Ectodermal cell (in vitro differentiated cells): ENCODE measurements around the gene TRPV4.

Experiments
- H3K27ac ChIP-seq: 2 replicates; pipeline ENCODE4 v1.7.0; 2013; ENCODE audit warnings: mild to moderate bottlenecking, low read depth, low read length; ENCODE audit not compliant: insufficient read depth, poor library complexity, severe bottlenecking
- H3K27me3 ChIP-seq: 2 replicates; pipeline ENCODE4 v1.7.0; 2013; ENCODE audit warnings: mild to moderate bottlenecking, low read length; ENCODE audit not compliant: insufficient read depth, control insufficient read depth, poor library complexity, severe bottlenecking
- H3K36me3 ChIP-seq: one replicate; pipeline ENCODE4 v1.7.0; 2013; ENCODE audit warnings: low read length; ENCODE audit not compliant: control insufficient read depth, insufficient read depth
- H3K4me1 ChIP-seq: one replicate; pipeline ENCODE4 v1.7.0; 2013; ENCODE audit warnings: low read length; ENCODE audit not compliant: control insufficient read depth, insufficient read depth
- H3K4me3 ChIP-seq: 2 replicates; pipeline ENCODE4 v1.7.0; 2013; ENCODE audit warnings: low read depth, low read length, control low read depth; ENCODE audit not compliant: insufficient read depth
- H3K9me3 ChIP-seq: 2 replicates; pipeline ENCODE4 v1.7.0; 2013; ENCODE audit warnings: mild to moderate bottlenecking, low read length, moderate library complexity; ENCODE audit not compliant: control insufficient read depth
- WGBS, 2 experiments: methylation state at CpG; one replicate each; pipeline ENCODE4 v1.1.7; 2013; ENCODE audit warnings: missing lambda C conversion rate in 2 of 2; 5-methylcytosine and 5-hydroxymethylcytosine counted together

Gene TRPV4

DNA sequence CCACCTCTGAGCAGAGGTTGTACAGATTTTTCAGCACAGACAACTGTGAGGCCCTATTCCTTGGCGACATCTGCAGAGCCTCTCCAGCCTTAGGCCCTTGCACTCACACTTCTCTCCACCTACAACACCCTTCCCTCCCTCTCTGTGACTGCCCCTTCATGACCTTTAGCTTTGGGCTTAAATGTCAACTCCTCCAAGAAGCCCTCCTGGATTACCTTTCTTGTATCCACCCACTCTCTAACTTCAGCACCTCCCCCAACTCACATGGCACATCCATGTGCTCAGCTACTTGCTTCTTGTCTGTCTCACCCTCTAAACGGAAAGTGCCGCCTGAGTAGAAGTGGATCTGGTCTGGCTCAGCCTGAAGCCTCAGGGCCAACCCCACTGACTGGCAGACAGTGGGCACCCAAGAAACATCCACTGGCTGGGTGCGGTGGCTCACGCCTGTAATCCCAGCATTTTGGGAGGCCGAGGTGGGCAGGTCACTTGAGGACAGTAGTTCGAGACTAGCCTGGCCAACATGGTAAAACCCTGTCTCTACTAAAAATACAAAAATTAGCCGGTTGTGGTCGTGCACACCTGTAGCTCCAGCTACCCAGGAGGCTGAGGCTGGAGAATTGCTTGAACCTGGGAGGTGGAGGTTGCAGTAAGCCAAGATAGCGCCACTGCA lies 22.1 kb downstream of the TRPV4 start:
- WGBS, 2 experiments: 84 to 87% methylated on average over 10 of the region's 10 CpGs

DNA sequence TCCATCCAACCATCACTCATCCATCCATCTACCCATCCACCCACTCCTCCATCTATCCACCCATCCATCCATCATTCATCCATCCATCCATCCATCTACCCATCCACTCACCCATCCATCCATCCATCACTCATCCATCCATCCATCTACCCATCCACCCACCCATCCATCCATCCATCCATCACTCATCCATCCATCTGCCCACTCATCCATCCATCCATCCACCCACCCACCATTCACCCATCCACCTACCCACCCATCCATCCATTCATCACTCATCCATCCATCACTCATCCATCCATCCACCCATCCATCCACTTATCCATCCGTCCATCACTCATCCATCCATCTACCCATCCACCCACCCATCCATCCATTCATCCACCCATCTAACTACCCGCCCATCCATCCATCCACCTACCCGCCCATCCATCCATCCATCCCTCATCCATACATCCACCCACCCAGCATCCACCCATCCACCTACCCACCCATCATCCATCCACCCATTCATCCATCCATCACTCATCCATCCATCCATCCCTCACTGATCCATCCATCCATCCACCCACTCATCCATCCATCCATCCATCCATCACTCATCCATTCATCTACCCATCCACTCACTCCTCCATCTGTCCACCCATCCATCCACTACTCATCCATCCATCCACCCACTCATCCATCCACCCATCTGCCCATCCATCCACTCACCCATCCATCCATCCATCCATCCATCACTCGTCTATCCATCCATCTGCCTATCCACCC lies 24.1 kb downstream of the TRPV4 start:
- H3K4me1 ChIP-seq: peaks cover 6% of the 10 kb centered on the region
- no peaks in the 10 kb centered on the region for H3K9me3 ChIP-seq
- H3K36me3 ChIP-seq: no peaks in the 10 kb centered on the region
- no peaks in the 10 kb centered on the region for H3K27me3 ChIP-seq
- WGBS, 2 experiments: 88 to 91% methylated on average over 4 of the region's 4 CpGs
- no peak overlapping the region for H3K4me3 ChIP-seq
- no peak overlapping the region for H3K27ac ChIP-seq

More for the DNA sequence above, 22.1 kb downstream of the TRPV4 start:
- no peaks in the 10 kb centered on the region for H3K9me3 ChIP-seq
- H3K27ac ChIP-seq: no peak overlapping the region
- no peaks in the 10 kb centered on the region for H3K36me3 ChIP-seq
- peaks cover 6% of the 10 kb centered on the region for H3K4me1 ChIP-seq
- no peak overlapping the region for H3K4me3 ChIP-seq
- no peaks in the 10 kb centered on the region for H3K27me3 ChIP-seq

DNA sequence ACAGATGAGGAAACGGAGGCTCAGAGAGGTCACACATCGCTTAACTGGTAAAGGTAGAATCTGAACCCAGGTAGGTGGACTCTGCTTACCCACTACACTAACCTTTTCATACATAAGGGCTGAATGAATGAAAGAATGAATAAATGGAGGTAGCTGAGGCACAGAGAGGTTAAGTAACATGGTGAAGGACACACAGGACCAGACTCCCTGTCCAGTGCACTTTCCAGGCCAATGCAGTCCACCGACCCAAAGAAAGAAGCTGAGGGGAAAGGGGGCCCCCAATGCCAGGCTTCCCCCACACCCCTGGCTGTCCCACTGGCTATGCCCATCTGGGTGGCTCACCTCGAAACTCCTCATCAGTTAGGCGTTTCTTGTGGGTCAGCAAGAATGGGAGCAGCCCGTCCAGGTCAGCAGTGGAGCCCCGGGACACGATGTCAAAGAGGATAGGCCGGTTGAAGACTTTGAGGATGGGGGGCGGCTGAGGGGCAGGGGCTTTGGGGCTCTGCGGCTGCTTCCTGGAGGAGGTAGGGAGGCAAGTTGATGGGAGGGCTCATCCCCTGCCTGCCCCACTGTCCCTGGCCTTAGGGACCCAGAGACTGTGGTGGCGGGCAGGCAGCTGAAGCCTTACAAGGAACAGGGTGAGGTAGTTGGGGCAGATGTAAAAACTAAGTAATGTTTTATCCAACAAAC lies 25.1 kb downstream of the TRPV4 start:
- Histone ChIP-seq H3K4me3 (no peak overlapping the region), H3K4me1 (peaks cover 6% of the 10 kb centered on the region), H3K27ac (no peak overlapping the region), H3K27me3 (no peaks in the 10 kb centered on the region), H3K36me3 (no peaks in the 10 kb centered on the region), H3K9me3 (no peaks in the 10 kb centered on the region)
- 95% methylated on average over 12 of the region's 12 CpGs for WGBS, 2 experiments

DNA sequence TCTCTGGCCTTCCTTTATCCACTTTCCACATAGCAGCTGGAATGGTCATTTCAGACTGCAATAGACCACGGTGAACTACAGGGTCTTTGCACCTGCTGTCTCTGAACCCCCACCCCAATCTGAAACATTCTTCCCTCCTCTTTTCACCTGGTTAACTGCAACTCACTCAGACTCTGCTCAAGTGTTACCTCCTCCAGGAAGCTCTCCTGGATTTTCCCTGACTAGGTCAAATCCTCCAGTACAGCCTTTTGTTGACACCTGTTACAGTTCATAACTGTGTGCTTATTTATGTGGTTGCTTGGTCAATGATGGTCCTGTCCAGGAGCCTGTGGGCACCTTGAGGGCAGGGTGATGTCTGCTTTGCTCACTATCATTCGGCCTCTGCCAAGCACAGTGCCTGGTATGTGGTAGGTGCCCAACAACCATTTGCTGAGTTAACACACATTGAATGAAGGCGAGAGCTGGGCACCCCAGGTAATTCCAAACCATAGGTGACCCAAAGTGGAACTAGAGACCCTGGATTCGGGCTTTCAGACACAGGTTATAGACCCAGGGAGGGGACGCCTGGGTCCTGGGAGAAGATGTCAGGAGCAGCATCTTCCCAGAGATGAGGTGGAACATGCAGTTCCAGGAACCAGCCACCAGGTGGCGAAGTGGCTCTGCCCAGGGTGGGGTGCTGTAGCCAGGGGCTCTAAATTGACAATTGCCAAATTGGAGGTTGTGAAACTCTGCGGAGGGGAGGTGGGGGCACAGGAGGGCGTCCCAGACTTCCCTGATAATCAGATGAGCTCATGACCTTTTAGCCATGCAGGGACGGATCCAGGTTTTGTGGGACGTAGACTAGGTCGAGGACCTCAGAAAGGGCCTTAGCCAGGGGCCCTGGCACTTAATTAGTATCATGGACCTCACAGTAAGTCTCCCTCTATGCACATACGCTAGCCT lies 28.1 kb downstream of the TRPV4 start:
- H3K9me3 ChIP-seq: no peaks in the 10 kb centered on the region
- no peaks in the 10 kb centered on the region for H3K36me3 ChIP-seq
- H3K27me3 ChIP-seq: no peaks in the 10 kb centered on the region
- no peak overlapping the region for H3K27ac ChIP-seq
- 49 to 50% methylated on average over 12 of the region's 12 CpGs for WGBS, 2 experiments
- H3K4me3 ChIP-seq: no peak overlapping the region
- no peaks in the 10 kb centered on the region for H3K4me1 ChIP-seq

DNA sequence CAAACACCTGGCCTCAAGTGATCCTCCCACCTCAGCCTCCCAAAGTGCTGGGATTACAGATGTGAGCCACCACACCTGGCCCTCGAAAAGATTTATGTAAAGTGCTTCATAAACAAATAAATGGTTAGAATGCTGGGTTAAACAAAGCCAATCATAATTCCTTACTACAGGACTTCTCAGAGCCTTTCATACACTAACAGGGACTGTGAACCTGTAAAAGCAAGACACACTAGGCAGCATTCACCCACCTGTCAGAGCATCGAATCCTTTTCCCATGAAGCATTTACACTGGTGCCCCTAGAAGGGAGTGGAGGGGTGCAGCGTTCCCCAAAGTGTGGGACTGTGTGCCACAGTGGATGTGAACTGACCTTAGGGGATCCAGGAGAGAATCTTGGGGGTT lies 29.5 kb downstream of the TRPV4 start:
- Histone ChIP-seq H3K36me3 (no peaks in the 10 kb centered on the region), H3K4me3 (no peak overlapping the region), H3K27ac (no peak overlapping the region), H3K4me1 (no peaks in the 10 kb centered on the region), H3K9me3 (no peaks in the 10 kb centered on the region), H3K27me3 (no peaks in the 10 kb centered on the region)
- 88 to 91% methylated on average over 2 to 3 of the region's 3 CpGs for WGBS, 2 experiments

DNA sequence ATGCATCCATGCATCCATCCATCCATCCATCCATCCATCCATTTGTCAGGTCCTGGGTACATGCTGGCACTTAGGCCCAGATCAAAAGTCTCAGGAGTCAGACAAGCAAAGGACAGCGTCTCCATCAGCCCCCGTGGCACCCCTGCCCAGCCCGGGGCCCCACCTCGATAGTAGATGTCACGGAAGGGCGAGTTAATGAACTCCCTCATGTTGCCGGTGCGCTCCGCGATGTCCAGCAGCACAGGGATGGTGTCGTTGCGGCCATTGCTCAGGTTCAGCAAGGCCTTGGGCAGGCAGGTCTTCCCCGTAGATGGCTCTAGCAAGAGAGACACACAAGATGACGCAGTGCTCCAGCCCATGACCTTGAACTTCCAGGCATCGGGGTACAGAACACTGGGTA lies 30.4 kb downstream of the TRPV4 start:
- Histone ChIP-seq H3K4me3 (no peak overlapping the region), H3K9me3 (no peaks in the 10 kb centered on the region), H3K36me3 (no peaks in the 10 kb centered on the region), H3K4me1 (no peaks in the 10 kb centered on the region), H3K27me3 (no peaks in the 10 kb centered on the region), H3K27ac (no peak overlapping the region)
- WGBS, 2 experiments: 93 to 96% methylated on average over 15 of the region's 15 CpGs

DNA sequence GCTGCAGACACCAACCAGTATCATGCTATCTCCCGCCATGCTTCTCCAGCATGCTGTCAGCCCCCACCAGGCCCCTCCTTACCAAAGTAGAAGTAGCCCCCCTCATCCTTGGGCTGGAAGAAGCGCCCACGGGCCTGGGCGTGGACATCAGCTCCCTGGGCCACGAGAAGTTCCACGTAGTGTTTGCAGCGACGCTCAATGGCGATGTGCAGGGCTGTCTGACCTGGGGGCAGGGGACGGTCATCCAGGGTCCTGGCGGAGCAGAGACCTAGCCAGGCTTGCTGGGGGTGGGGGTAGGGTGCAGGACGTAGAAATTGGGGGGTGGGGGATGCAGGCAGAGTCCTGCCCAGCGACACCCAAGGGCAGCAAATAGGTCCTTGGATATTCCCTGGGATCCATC lies 32.7 kb downstream of the TRPV4 start:
- 92 to 94% methylated on average over 13 of the region's 13 CpGs for WGBS, 2 experiments
- Histone ChIP-seq H3K9me3 (no peaks in the 10 kb centered on the region), H3K27me3 (no peaks in the 10 kb centered on the region), H3K27ac (no peak overlapping the region), H3K4me3 (no peak overlapping the region), H3K36me3 (no peaks in the 10 kb centered on the region), H3K4me1 (no peaks in the 10 kb centered on the region)

DNA sequence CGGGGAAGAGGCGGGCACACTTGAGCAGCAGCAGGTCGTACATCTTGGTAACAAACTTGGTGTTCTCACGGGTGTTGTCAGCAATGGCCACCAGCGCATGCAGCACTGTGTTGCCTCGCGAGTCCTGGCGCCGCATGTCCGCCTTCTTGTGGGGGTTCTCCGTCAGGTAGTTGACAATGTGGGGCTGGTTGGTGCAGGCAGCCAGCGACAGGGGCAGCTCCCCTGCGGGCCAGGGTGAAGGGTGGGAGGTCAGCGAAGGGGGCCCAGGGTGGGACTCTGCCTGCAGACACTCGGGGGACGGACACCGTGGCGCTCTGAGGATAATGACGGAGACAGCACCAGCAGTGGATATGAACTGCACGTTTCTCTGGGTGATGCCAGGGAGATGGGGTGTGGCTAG lies 34.5 kb downstream of the TRPV4 start:
- Histone ChIP-seq H3K4me1 (no peaks in the 10 kb centered on the region), H3K9me3 (no peaks in the 10 kb centered on the region), H3K27ac (no peak overlapping the region), H3K27me3 (no peaks in the 10 kb centered on the region), H3K4me3 (no peak overlapping the region), H3K36me3 (no peaks in the 10 kb centered on the region)
- 93 to 95% methylated on average over 20 of the region's 20 CpGs for WGBS, 2 experiments

DNA sequence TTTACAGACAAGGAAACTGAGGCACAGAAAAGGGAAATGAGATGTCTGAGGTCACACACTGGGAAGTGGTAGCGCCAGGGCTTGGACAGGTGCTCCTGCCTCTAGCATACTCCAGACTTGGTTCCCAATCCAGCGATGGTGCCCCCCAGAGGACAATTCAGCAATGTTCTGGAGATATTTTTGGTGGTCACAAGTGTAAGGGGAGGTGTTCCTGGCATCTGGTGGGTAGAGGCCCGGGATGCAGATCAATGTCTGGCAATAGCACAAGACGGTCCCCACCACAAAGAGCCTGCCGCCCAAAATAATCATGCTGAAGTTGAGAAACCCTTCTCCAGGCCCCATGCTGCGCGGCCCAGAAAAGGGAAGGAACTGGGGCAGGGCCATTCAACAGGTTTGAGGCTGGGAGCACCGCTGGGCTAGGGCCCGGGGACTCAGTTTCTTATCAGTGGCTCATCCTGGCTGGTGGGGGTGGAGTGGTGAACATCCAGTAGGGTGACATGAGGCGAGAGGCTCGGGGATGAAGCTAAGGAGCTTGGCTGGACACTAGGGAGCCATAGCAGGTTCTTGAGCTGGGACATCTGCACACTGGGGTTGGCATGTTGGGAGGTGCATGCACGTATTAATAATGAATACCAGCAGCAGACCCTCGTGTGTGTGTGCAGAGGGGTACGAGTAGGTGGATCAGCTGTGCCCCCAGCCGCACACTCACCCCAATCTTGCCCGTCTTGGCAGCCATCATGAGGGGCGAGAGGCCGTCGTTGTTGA lies 35.1 kb downstream of the TRPV4 start:
- Histone ChIP-seq H3K36me3 (no peaks in the 10 kb centered on the region), H3K9me3 (no peaks in the 10 kb centered on the region), H3K4me1 (no peaks in the 10 kb centered on the region), H3K27ac (no peak overlapping the region), H3K27me3 (no peaks in the 10 kb centered on the region), H3K4me3 (no peak overlapping the region)
- 89 to 92% methylated on average over 19 of the region's 19 CpGs for WGBS, 2 experiments
